ENCODE results near the gene TRRAP.

GRCh38 chr7:98852826-98853225, 25.5 kb upstream of the TRRAP start:
- TF ChIP-seq, protein P1, sequence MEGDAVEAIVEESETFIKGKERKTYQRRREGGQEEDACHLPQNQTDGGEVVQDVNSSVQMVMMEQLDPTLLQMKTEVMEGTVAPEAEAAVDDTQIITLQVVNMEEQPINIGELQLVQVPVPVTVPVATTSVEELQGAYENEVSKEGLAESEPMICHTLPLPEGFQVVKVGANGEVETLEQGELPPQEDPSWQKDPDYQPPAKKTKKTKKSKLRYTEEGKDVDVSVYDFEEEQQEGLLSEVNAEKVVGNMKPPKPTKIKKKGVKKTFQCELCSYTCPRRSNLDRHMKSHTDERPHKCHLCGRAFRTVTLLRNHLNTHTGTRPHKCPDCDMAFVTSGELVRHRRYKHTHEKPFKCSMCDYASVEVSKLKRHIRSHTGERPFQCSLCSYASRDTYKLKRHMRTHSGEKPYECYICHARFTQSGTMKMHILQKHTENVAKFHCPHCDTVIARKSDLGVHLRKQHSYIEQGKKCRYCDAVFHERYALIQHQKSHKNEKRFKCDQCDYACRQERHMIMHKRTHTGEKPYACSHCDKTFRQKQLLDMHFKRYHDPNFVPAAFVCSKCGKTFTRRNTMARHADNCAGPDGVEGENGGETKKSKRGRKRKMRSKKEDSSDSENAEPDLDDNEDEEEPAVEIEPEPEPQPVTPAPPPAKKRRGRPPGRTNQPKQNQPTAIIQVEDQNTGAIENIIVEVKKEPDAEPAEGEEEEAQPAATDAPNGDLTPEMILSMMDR (conservative IDR thresholded peaks at IDR 0.05; ENCODE audit: low read depth, low read length) = no peak
- TF ChIP-seq BHLHE40 (IDR thresholded peaks at IDR 0.05; ENCODE audit: low read depth, low read length) (no peak), RFX5 (IDR thresholded peaks at IDR 0.05; ENCODE audit: low read depth, low read length) (no peak), POLR2A (IDR thresholded peaks at IDR 0.05; ENCODE audit: low read depth, low read length) (no peak), USF2 (IDR thresholded peaks at IDR 0.05; ENCODE audit: low read depth, low read length) (no peak), CHD1 (IDR thresholded peaks at IDR 0.05; ENCODE audit: low read depth, low read length) (no peak)
